Prostate gland (tissue), 2 donors: ENCODE measurements around the gene ATG7. TPM values are rescaled to one million over a fixed set of nuclear protein-coding genes. Genes with fewer than 3 reads are reported as not detected.

Source experiments
- DNase-seq: peaks from one replicate; pipeline ENCODE4 v3.0.0-alpha.2; 2019; ENCODE audit warnings: low spot score
- H3K27ac ChIP-seq, 2 donors: fragments of 200-600 bp; sonication (generic); 2 replicates each; pipeline ENCODE4 v1.5.1; 2017 to 2019
- H3K27me3 ChIP-seq: fragments of 200-600 bp; sonication (generic); replicated peaks from 2 replicates; pipeline ENCODE4 v1.5.1; 2019; ENCODE audit not compliant: insufficient read depth
- H3K36me3 ChIP-seq, 2 donors: fragments of 200-600 bp; sonication (generic); 1 replicate in 1 of 2; 2 replicates in 1 of 2; pipeline versions ENCODE4 v1.5.1 to v1.8.1; 2017 to 2019
- H3K4me1 ChIP-seq: fragments of 200-600 bp; sonication (generic); replicated peaks from 2 replicates; pipeline ENCODE4 v1.5.1; 2019
- H3K4me3 ChIP-seq, 2 donors: fragments of 200-600 bp; sonication (generic); 2 replicates each; pipeline ENCODE4 v1.5.1; 2017 to 2019
- H3K9me3 ChIP-seq: fragments of 200-600 bp; sonication (generic); 2 replicates; pipeline ENCODE4 v1.5.1; 2017
- POLR2A ChIP-seq: fragments of 450-650 bp; IDR thresholded peaks from one replicate; pipeline ENCODE4 v1.6.1; 2016; ENCODE audit warnings: antibody characterized with exemption, mild to moderate bottlenecking
- POLR2AphosphoS5 ChIP-seq: sonication (generic); formaldehyde crosslinking; IDR thresholded peaks from one replicate; pipeline ENCODE4 v1.6.1; 2017; ENCODE audit warnings: antibody characterized with exemption
- WGBS: methylation state at CpG from one replicate; pipeline ENCODE4 v1.1.5; 2018; 5-methylcytosine and 5-hydroxymethylcytosine counted together
- intact Hi-C: fragments of 100-400 bp; cut with DNase I; formaldehyde crosslinking; loops from one replicate; pipeline ENCODE4 v1.14.2; 2022
- total RNA-seq, 2 donors: library from RNA; depleted of rRNA; stranded (reverse); fragments of >200 nt; gene quantifications; one replicate each; pipeline ENCODE4 v1.1.0, GENCODE V29; 2016
- TF ChIP-seq, protein P1 (sequence below), 4 experiments: fragments of 200-600 bp in 2 of 4; fragments of 450-650 bp in 2 of 4; sonication (generic) in 2 of 4; IDR thresholded peaks; 1 replicate in 3 of 4; 2 replicates in 1 of 4; pipeline ENCODE4 v1.5.1; 2016 to 2019; ENCODE audit warnings: antibody characterized with exemption in 4 of 4, mild to moderate bottlenecking in 2 of 4, moderate library complexity in 2 of 4

The ATG7 gene
- total RNA-seq, 2 donors from 2014 or later, result 25.2 to 66.5 TPM

DNA sequence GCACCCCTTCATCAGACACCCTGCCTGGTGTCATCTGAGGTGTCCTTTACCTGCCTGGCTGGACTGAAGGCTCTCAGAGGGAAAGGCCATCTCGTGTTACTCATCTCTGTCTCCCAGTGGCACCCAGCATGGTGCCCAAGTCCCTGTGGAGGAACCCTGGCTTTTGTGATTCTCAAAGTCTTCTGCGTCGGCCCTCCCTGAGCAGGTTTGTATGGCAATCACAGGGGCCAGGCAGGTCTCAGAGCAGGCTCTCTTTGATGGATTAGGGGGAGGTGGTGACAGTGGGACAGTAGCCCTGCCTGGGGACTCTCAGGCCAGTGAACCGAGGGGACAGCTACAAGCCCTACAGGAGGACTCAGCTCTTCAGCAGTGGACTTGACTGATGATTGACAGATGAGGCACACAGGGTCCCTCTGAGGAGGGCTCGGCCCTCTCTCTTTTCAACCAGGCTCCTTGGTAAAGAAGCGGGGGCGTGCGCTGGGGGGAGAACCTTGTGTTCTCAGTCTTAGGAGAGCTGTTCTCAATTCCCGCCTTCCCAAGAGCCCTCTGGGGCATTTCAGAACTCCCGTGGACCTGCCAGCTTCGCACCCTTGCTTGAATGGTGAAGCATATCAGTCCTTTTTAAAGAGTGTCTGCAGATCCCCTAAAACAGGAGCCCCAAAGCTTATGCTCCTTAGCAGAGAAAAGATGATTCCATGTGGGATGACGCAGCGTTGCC, 263.2 kb downstream of the ATG7 start:
- no peak for DNase-seq
- no peak overlapping the region for H3K27ac ChIP-seq
- peaks cover 5% of the 10 kb centered on the region for H3K4me1 ChIP-seq
- no peak overlapping the region for H3K4me3 ChIP-seq
- TF ChIP-seq POLR2AphosphoS5, result no peak
- no peak for TF ChIP-seq POLR2A
- TF ChIP-seq, protein P1, sequence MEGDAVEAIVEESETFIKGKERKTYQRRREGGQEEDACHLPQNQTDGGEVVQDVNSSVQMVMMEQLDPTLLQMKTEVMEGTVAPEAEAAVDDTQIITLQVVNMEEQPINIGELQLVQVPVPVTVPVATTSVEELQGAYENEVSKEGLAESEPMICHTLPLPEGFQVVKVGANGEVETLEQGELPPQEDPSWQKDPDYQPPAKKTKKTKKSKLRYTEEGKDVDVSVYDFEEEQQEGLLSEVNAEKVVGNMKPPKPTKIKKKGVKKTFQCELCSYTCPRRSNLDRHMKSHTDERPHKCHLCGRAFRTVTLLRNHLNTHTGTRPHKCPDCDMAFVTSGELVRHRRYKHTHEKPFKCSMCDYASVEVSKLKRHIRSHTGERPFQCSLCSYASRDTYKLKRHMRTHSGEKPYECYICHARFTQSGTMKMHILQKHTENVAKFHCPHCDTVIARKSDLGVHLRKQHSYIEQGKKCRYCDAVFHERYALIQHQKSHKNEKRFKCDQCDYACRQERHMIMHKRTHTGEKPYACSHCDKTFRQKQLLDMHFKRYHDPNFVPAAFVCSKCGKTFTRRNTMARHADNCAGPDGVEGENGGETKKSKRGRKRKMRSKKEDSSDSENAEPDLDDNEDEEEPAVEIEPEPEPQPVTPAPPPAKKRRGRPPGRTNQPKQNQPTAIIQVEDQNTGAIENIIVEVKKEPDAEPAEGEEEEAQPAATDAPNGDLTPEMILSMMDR (IDR thresholded peaks at IDR 0.05), result no peak
- no peaks in the 10 kb centered on the region for H3K9me3 ChIP-seq
- intact Hi-C loops, result no loop called here
- H3K36me3 ChIP-seq, result no peaks in the 10 kb centered on the region
- 95% methylated on average over 13 of the region's 13 CpGs for WGBS
- no peaks in the 10 kb centered on the region for H3K27me3 ChIP-seq

GRCh38 chr3:11536132-11536935, 264.1 kb downstream of the ATG7 start:
- Histone ChIP-seq H3K4me3 (no peak overlapping the region), H3K4me1 (peaks cover 5% of the 10 kb centered on the region), H3K9me3 (no peaks in the 10 kb centered on the region), H3K27ac (no peak overlapping the region), H3K27me3 (no peaks in the 10 kb centered on the region), H3K36me3 (no peaks in the 10 kb centered on the region)
- TF ChIP-seq POLR2A, result no peak
- TF ChIP-seq, protein P1 (IDR thresholded peaks at IDR 0.05), result no peak
- TF ChIP-seq POLR2AphosphoS5, result no peak
- intact Hi-C loops, result no loop called here
- no peak for DNase-seq
- 68% methylated on average over 23 of the region's 23 CpGs for WGBS

DNA sequence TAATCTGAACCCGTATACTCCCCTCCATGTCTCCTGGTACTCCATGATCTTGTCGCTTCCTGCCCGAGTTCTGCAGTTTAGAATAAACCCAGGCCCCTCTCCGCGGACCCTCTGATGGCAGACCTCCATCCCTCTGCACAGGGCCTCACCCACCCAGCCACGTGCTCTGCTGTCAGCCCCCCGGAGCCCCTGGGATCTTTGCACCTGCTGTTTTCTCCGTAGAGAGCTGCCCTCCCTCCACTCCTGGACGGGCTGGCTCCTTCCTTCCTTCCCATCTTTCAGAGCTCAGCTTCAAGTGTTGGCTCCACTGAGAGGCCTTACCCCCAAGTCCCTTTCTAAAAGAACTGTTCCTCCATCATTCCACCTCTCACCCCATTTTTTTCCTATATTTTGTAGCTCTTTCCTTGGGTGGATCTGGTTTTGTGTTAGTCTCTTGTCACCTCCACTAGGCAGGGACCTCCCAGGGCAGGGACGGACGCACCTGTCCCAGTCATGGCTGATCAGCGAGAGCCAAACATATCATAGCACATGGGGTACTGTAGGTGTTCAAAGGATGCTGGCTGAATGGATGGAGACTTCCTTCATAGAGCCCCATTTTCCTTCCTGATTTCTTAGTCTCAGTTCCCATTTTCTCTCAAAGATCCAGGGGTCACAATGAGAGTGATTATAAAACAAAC, 264.9 kb downstream of the ATG7 start:
- 85% methylated on average over 12 of the region's 12 CpGs for WGBS
- Histone ChIP-seq H3K36me3 (no peaks in the 10 kb centered on the region), H3K27ac (no peak overlapping the region), H3K4me1 (peaks cover 5% of the 10 kb centered on the region), H3K4me3 (no peak overlapping the region), H3K9me3 (no peaks in the 10 kb centered on the region), H3K27me3 (no peaks in the 10 kb centered on the region)
- intact Hi-C loops, result no loop called here
- DNase-seq, result no peak
- TF ChIP-seq POLR2A, result no peak
- TF ChIP-seq, protein P1 (IDR thresholded peaks at IDR 0.05), result no peak
- TF ChIP-seq POLR2AphosphoS5, result no peak

GRCh38 chr3:11538581-11538980, 266.4 kb downstream of the ATG7 start:
- peaks cover 5% of the 10 kb centered on the region for H3K4me1 ChIP-seq
- no peaks in the 10 kb centered on the region for H3K27me3 ChIP-seq
- no peak overlapping the region for H3K4me3 ChIP-seq
- no peaks in the 10 kb centered on the region for H3K9me3 ChIP-seq
- 92% methylated on average over 3 of the region's 3 CpGs for WGBS
- TF ChIP-seq POLR2A (no peak), POLR2AphosphoS5 (no peak)
- TF ChIP-seq, protein P1 (IDR thresholded peaks at IDR 0.05), result no peak
- H3K27ac ChIP-seq, result no peak overlapping the region
- no peaks in the 10 kb centered on the region for H3K36me3 ChIP-seq
- DNase-seq, result no peak
- intact Hi-C loops, result no loop called here
